NCI-H510A (cell line): ENCODE measurements around the gene TENM4.
"Not testable (repeated sequence)": the region's sequence is repeated elsewhere in the genome, so short reads cannot be mapped to it uniquely, and the experiment has no call there.

Experiments used
- DNase-seq: peaks from one replicate; lab custom pipeline; 2025; lab: John Stamatoyannopoulos, UW

The TENM4 gene

GRCh38 chr11:78845496-78845895, 595.3 kb downstream of the TENM4 start:
- no peak for DNase-seq

- no peak for DNase-seq
Measured at GRCh38 chr11:78841456-78842060, 599.3 kb downstream of the TENM4 start.

GRCh38 chr11:78840623-78841022, 600.2 kb downstream of the TENM4 start:
- DNase-seq = no peak

GRCh38 chr11:78840200-78840599, 600.6 kb downstream of the TENM4 start:
- no peak for DNase-seq

- DNase-seq = peak; percentile 26
Measured at GRCh38 chr11:78838417-78838816, 602.4 kb downstream of the TENM4 start.

- DNase-seq = no peak
Measured at GRCh38 chr11:78835646-78836045, 605.2 kb downstream of the TENM4 start.

- DNase-seq = no peak
Measured at GRCh38 chr11:78834886-78835285, 605.9 kb downstream of the TENM4 start.

GRCh38 chr11:78833237-78833636, 607.6 kb downstream of the TENM4 start:
- no peak for DNase-seq

GRCh38 chr11:78832226-78832947, 608.4 kb downstream of the TENM4 start:
- no peak for DNase-seq

GRCh38 chr11:78831571-78831970, 609.3 kb downstream of the TENM4 start:
- DNase-seq = no peak

- DNase-seq = no peak
Measured at GRCh38 chr11:78830277-78830819, 610.5 kb downstream of the TENM4 start.

- no peak for DNase-seq
Measured at GRCh38 chr11:78829146-78829545, 611.7 kb downstream of the TENM4 start.

GRCh38 chr11:78828676-78829075, 612.2 kb downstream of the TENM4 start:
- no peak for DNase-seq

GRCh38 chr11:78827291-78827690, 613.5 kb downstream of the TENM4 start:
- not testable (repeated sequence) for DNase-seq

GRCh38 chr11:78825591-78826020, 615.2 kb downstream of the TENM4 start:
- DNase-seq = no peak

- DNase-seq = no peak
Measured at GRCh38 chr11:78823588-78823987, 617.2 kb downstream of the TENM4 start.

- no peak for DNase-seq
Measured at GRCh38 chr11:78822931-78823423, 617.9 kb downstream of the TENM4 start.

GRCh38 chr11:78821371-78822306, 619.2 kb downstream of the TENM4 start:
- DNase-seq = no peak

GRCh38 chr11:78820741-78821140, 620.1 kb downstream of the TENM4 start:
- DNase-seq = no peak

- no peak for DNase-seq
Measured at GRCh38 chr11:78818201-78818600, 622.6 kb downstream of the TENM4 start.

GRCh38 chr11:78815831-78816230, 625.0 kb downstream of the TENM4 start:
- no peak for DNase-seq
